Superior temporal gyrus (tissue), 1 donor: ENCODE data around the gene SKOR2.
"Not testable (repeated sequence)": the region's sequence is repeated elsewhere in the genome, so short reads cannot be mapped to it uniquely, and the experiment has no call there.

Experiments
- DNase-seq: peaks from one replicate; pipeline ENCODE4 v3.0.0-alpha.2; 2016; ENCODE audit errors: extremely low spot score

SKOR2 gene

DNA sequence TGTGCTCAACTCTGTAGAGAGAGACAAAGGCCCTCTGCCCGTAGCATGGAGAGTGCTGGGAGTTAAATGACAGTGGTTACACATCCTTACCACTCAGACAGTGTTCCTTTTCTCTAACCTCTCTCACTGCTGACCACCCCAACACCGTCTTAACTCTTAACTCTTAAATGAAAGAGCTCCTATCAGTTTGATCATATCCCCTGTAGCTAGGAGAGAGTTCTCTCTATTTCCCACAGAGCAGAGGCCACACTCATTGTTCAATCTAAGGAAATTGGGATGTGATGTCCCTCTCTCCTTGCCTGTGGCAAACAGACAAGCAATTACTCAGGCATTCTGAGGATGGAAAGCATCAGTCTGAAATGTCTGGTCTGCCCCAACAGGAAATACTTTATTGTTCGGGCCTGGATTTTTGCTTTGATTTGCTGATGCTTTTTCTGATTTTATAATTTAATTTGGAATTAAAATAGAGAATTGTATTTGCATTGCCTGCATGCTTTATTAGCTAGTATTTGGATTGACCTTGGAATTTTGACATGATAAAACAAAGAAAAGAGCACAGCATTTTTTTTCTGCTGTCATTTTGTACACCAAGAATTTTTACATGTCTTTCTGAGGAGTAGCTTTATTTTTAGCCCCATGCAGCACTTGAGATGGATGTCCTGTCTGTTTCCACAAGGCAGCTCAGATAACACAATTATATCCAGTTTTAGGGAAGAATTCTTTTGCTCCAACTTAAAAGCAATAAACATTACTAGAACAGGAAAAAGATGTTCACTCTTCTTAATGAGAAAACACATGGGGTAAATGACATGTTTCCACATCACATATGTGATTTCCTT is 47.6 kb downstream of the SKOR2 start:
- DNase-seq: no peak

DNA sequence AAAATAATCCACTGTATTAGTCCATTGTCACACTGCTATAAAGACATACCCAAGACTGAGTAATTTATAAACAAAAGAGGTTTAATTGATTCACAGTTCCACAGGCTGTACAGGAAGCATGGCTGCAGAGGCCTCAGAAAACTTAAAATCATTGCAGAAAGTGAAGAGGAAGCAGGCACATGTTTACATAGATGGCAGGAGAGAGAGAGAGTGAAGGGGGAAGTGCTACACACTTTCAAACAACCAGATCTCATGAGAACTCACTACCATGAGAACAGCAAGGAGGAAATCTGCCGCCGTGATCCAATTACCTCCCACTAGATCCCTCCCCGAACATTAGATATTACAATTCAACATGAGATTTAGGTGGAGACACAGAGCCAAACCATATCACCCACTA is 55.5 kb downstream of the SKOR2 start:
- not testable (repeated sequence) for DNase-seq

DNA sequence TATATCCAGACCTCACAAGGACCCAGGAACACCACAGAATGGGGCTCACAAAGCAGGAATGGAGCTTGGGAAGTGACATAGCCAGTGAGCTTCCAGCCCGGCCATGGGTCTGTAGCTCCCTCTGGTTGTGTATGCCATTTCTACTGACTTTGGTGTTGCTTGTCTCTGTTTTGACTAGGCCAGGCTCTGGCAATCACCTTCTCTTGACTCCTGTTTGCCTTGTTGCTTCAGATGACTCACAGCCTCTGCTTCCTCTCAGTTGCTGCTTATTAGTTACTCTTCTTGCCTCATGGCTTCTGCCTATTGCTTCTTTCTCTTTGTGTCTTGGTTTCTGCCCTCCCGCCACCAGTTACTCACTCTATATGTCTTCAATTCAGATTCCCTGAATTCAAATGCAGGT is 59.5 kb downstream of the SKOR2 start:
- no peak for DNase-seq

DNA sequence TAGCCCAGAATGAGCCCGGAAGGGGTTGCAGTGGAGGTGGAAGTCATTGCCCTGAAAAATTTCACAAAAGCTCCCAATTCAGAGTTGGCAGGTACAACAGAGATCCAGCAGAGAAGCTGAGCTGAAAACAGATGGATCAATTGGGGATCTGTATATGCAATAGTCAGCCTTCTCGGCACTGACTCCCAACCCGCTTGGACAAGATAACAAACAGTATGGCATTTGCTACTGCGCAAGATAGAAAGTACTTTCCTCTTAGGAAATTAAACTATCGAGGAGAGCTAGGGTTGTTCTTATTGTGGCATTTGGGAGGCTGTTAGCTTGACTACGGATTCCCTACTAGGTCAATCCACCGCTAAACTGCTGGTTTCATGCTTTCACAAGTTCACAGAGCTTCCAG is 63.7 kb downstream of the SKOR2 start:
- DNase-seq: no peak

DNA sequence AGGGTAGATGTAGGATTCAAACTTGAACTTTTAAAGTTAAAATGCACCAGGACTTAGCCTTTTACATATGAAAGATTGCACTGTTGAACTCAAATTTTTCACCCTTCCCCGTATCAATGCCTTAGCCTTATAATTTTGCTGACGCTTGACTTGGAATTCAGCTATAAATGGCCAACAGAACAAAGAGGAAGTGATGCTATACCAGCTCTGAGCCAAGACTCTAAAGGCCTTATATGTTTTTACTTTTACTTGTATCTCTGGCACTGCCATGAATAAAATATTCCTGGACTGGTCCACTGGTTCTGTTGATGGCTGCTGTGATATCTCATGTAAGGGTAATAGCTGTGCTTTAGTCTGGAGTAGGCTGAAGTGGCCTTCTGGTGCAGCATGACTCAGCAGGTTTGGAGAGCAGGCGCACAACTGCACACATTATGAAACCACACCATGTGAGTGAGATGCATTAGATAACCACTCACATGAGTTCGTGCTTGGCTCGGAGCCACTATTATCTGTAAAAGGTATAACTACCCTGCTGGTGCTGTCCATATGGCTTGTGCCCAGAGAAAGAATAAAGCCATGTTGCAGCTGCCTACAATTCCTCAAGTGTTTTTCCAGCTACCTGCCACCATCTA is 66.9 kb downstream of the SKOR2 start:
- DNase-seq: no peak

DNA sequence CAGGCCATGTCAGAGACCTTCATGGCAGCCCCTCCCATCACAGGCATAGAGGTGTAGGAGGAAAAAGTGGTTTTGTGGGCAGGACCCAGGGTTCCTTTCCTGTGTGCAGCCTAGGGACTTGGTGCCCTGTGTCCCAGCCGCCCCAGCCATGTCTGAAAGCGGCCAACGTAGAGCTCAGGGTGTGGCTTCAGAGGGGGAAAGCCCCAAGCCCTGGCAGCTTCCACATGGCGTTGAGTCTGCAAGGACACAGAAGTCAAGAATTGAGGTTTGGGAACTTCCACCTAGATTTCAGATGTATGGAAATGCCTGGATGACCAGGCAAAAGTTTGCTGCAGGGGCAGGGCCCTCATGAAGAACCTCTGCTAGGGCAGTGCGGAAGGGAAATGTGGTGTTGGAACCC is 69.3 kb downstream of the SKOR2 start:
- not testable (repeated sequence) for DNase-seq

DNA sequence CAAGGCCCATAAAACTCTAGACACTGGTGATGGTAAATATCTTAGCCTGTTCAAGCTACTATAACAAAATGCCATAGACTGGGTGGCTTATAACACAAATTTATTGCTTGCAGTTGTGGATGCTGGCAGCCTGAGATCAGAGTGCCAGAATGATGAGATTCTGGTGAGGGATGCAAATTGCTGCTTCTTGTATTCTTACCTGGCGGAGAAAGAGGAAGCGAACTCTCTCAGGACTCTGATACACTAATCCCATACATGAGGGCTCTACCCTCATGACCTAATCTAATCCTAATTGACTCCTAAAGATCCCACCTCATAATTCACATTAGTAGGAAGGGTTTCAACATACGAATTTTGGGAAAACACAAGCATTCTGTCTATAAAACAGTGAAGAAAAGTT is 70.7 kb downstream of the SKOR2 start:
- no peak for DNase-seq

DNA sequence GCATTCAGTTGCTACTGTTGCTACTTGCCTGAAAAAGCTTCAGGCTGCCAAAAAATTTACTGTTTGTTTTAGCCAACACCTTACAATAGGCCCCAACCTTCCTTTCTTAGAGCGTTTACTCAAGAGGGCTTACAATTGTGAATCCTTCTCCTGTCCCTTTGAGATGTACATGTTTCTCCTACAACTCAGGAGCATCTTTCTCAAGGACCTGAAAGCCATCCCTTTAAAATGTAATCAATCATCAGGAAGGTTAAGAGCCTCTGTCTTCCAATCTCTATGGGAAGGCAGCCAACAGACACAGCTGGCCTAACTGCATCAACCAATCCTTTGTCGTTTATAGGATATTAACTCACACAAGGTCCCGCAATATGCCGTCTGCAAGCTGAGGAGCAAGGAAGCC is 71.9 kb downstream of the SKOR2 start:
- DNase-seq: no peak

DNA sequence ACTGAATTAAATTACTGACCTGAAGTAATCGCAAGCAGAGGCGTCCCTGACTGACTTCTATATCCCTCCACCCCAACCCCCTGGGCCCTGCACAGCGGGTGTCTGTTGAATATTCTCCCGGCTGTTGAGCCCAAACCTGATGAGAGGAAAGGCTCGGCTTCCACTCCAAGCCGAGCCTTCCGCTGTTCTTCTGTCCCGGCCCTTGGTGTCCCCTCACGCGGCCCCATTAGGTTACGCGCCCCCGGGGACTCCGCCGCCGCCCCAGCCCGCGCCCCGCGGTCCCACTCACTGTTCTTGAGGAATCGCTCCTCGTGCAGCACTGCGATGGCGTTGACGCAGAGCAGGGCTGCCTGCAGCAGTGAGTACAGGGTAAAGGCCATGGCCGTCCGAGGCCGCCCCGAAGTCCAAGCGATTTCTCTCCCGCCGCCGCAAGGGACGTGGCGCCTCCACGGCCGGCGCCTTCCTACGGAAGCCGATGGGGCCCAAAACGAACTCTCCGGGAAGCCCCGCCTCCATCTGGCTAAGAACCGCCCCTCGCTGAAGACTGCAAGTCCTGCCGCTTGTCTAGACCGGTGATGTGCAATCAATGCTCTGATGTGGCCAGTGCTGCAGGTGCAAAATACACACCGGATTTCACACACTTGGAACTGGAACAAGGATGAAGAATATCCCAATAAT is 75.4 kb downstream of the SKOR2 start, which contains the start of gene IER3IP1:
TSS of gene IER3IP1 (minus strand) at position 467 of the 678 bp plus-strand sequence. CDS start at position 380, 87 bp downstream.
- peak; percentile 95 for DNase-seq

DNA sequence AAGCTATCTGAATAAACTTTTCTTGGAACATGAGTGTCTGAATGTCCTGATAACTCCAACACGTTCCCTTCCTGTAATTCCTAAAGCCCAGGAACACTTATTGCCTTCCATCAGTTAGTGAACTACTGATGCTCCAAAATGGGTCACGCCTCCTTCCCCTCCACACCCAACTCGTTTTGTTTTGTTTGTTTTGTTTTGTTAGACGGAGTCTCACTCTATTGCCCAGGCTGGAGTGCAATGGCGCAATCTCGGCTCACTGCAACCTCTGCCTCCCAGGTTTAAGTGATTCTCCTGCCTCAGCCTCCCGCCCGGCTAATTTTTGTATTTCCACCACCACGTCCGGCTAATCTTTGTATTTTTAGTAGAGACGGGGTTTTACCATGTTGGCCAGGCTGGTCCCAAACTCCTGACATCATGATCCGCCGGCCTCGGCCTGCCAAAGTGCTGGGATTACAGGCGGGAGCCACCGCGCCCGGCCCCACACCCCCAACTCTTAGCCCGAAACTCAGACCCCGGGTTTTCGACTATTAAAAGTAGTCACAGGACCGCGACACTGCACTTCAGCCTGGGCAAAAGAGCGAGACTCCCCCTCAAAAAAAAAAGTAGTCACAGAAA is 76.1 kb downstream of the SKOR2 start:
- DNase-seq: no peak

DNA sequence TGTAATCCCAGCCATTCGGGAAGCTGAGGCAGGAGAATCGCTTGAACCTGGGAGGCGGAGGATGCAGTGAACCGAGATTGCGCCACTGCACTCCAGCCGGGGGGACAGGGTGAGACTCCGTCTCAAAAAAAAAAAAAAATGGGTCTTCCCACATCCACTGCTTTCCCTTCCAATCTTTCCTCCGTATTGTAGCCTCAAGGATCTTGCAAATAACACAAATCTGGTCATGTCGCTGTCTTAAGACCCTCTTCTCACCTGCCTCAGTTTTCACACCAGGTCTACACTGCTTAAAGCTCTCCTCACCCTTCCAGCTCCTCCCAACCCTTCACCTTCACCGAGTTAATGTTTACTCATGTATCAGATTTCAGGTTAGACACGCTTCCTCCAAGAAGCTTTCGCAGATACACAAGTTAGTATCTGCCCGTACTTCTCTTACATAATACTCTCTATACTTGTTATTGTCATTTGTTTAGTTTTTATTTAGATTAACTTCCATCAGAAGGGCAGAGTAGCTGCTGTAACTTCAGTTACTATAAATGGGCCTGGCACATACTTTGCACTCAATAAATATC is 76.8 kb downstream of the SKOR2 start:
- no peak for DNase-seq

DNA sequence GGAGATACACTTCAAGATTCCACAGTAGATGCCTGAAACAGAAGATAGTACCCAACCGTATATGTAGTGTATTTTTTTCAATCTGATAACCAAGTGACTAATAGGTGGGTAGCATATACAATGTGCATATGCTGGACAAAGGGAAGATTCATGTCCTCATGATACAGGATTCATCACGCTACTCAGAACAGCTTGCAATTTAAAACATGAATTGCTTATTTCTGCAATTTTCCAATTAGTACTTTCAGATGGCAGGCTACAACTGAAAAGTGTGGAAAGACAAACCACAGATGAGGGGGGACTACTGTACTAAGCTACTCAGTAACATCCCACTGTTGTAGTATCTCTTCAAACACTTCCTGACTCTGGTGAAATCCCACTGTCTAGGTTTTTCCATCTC is 79.0 kb downstream of the SKOR2 start:
- DNase-seq: no peak

DNA sequence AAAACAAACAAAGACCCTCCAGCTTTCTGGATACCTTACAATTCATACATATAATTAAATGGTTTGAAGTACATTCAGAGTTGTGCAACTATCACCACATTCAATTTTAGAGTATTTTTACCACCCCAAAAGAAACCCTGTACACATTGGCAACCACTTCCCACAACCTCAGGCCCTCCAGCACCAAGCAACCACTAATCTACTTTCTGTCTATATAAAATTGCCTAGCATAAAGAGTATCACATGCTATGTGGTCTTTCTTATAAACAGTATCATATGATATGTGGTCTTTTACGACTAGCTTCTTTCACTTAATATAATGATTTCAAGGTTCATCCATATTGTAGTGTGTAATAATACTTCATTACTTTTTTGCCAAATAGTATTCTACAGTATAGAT is 82.5 kb downstream of the SKOR2 start:
- no peak for DNase-seq

DNA sequence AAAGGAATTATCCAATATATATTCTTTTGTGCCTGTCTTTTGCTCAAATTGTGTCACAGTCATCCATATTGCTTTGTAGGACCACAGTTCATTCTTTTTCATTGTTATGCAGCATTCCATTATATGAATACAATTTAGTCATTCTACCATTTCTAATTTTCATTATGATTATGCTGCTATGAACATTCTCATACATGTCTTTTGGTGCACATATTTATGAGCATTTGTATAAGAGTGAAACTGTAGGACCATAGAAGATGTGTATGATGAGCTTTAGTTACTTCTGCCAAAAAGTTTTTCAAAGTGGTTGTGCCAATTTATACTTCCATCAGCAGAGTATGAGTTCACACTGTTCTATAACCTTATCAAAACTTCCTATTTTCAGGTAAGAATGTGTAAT is 83.0 kb downstream of the SKOR2 start:
- DNase-seq: no peak

DNA sequence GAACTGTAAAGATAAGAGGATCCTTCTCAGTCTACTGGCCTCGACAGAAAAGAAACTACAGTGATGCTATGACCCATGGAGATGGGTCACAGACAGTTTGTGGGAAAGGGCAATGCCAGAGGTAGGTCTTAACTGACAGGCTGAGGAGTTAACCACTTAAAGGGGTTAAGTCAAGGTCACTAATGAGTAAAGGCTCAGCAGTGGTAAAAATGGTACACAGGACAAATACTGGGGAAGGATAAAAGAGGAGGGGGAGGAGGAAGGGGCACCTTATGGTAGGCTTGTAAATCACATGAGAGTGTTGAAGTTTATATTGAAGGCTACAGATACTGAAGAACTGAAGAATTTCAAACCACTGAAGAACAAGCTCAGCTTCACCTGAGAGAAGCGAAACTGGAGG is 85.2 kb downstream of the SKOR2 start:
- no peak for DNase-seq

DNA sequence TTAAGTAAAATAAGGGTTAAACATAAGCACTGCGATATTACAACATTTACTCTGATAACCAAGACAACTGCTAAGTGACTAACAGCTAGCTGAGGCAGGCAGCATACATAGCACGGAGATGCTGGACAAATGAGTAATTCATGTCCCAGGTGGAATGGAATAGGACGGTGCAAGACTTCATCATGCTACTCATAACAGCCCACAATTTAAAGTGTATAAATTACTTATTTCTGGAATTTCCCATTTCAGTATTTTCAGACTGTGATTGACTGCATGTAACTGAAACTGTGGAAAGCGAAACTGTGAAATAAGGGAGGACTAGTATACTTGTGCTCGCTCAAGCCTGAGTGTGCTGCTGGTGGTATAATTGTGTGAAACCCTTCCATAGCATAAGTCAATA is 88.2 kb downstream of the SKOR2 start:
- no peak for DNase-seq

DNA sequence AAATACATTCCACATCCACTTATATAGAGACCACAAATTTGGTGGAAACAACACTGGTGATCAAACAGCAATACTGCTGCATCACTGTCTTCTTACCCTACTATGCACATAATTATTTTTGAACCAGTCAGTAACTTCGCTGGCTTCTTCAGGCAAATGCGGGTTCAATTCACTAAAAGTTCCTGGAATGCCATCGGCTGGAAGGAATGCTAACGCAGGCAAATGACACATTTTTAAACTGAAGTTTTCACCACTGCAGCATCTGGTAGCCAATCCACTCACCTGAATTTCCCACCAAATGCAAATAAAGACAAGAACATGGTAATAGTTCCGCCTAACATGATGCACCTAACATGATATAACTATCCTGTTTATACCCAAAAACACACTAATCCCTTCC is 91.2 kb downstream of the SKOR2 start:
- no peak for DNase-seq

DNA sequence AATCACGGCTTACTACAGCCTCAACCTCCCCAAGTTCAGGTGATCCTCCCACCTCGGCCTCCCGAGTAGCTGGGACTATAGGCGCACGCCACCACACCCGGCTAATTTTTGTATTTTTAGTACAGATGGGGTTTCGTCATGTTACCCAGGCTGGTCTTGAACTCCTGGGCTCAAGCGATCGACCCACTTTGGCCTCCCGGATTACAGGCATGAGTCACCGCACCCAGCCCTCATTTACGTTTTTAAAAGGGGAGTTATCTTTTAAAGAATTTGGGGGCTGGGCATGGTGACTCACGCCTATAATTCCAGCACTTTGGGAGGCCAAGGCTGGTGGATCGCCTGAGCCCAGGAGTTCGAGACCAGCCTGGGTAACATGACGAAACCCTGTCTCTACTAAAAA is 93.1 kb downstream of the SKOR2 start:
- not testable (repeated sequence) for DNase-seq
